ENCODE measurements around the gene CRIP1. TPM values are rescaled to one million over a fixed set of nuclear protein-coding genes. Genes with fewer than 3 reads are reported as not detected.
A peak's percentile ranks its signal among the peaks of the same experiment; 100 is the strongest.

Gene CRIP1
- total and polyA plus RNA-seq, 2 experiments from 2014 or later: 0.80 to 8.4 TPM

- Histone ChIP-seq H3F3A (replicated peaks; ENCODE audit: low read depth) (0 out of 2 replicates have a peak, but pooled peaks cover 4% of the 10 kb centered on the region), H3K4me1 (ENCODE audit: insufficient read depth) (peaks cover 17% of the 10 kb centered on the region; the same call in 1 of the 2 replicates), H3K36me3 (ENCODE audit: insufficient read depth) (no peaks in the 10 kb centered on the region), H3K9me2 (ENCODE audit: insufficient read depth) (no peaks in the 10 kb centered on the region), H3K79me2 (replicated peaks; ENCODE audit: insufficient read depth) (no peaks in the 10 kb centered on the region), H3K27me3 (ENCODE audit: insufficient read depth) (peaks cover 93% of the 10 kb centered on the region), H3K27ac (ENCODE audit: low read depth) (no peak overlapping the region), H3K4me3 (peak overlapping the region; percentile 51; the same call in 1 of the 2 replicates), H2AFZ (no peak overlapping the region), H4K20me1 (replicated peaks; ENCODE audit: insufficient read depth) (no peaks in the 10 kb centered on the region), H3K4me2 (peak overlapping the region; percentile 55; the same call in 1 of the 2 replicates)
- Mint-ChIP-seq H3K4me3 (no peak overlapping the region; the same call in 2 of the 3 replicates), H3K27ac (no peak overlapping the region), H3K27me3 (ENCODE audit: insufficient read depth, low read depth, poor library complexity) (peaks cover 71% of the 10 kb centered on the region), H3K4me1 (peaks cover 20% of the 10 kb centered on the region; the same call in 2 of the 3 replicates), H3K9me3 (no peaks in the 10 kb centered on the region), H3K36me3 (ENCODE audit: low read depth) (no peaks in the 10 kb centered on the region)
- DNase-seq (ENCODE audit: low spot score): no peak
- TF ChIP-seq STAT1 (IDR thresholded peaks at IDR 0.05; ENCODE audit: unreplicated experiment) (no peak), EZH2phosphoT487 (IDR thresholded peaks at IDR 0.05; ENCODE audit: unreplicated experiment) (no peak), ETS1 (IDR thresholded peaks at IDR 0.05) (no peak), CREB1 (CRISPR knock-in tag; IDR thresholded peaks at IDR 0.05; ENCODE audit: low read depth) (no peak), EZH2 (IDR thresholded peaks at IDR 0.05; ENCODE audit: low read depth, unreplicated experiment) (peak; percentile 39)
- TF ChIP-seq, protein P1, sequence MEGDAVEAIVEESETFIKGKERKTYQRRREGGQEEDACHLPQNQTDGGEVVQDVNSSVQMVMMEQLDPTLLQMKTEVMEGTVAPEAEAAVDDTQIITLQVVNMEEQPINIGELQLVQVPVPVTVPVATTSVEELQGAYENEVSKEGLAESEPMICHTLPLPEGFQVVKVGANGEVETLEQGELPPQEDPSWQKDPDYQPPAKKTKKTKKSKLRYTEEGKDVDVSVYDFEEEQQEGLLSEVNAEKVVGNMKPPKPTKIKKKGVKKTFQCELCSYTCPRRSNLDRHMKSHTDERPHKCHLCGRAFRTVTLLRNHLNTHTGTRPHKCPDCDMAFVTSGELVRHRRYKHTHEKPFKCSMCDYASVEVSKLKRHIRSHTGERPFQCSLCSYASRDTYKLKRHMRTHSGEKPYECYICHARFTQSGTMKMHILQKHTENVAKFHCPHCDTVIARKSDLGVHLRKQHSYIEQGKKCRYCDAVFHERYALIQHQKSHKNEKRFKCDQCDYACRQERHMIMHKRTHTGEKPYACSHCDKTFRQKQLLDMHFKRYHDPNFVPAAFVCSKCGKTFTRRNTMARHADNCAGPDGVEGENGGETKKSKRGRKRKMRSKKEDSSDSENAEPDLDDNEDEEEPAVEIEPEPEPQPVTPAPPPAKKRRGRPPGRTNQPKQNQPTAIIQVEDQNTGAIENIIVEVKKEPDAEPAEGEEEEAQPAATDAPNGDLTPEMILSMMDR (conservative IDR thresholded peaks at IDR 0.05; ENCODE audit: low read depth in 2 of 2): no peak
- TF ChIP-seq, protein P2, sequence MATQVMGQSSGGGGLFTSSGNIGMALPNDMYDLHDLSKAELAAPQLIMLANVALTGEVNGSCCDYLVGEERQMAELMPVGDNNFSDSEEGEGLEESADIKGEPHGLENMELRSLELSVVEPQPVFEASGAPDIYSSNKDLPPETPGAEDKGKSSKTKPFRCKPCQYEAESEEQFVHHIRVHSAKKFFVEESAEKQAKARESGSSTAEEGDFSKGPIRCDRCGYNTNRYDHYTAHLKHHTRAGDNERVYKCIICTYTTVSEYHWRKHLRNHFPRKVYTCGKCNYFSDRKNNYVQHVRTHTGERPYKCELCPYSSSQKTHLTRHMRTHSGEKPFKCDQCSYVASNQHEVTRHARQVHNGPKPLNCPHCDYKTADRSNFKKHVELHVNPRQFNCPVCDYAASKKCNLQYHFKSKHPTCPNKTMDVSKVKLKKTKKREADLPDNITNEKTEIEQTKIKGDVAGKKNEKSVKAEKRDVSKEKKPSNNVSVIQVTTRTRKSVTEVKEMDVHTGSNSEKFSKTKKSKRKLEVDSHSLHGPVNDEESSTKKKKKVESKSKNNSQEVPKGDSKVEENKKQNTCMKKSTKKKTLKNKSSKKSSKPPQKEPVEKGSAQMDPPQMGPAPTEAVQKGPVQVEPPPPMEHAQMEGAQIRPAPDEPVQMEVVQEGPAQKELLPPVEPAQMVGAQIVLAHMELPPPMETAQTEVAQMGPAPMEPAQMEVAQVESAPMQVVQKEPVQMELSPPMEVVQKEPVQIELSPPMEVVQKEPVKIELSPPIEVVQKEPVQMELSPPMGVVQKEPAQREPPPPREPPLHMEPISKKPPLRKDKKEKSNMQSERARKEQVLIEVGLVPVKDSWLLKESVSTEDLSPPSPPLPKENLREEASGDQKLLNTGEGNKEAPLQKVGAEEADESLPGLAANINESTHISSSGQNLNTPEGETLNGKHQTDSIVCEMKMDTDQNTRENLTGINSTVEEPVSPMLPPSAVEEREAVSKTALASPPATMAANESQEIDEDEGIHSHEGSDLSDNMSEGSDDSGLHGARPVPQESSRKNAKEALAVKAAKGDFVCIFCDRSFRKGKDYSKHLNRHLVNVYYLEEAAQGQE (IDR thresholded peaks at IDR 0.05; ENCODE audit: unreplicated experiment): no peak
- ATAC-seq: no peak
Measured at GRCh38 chr14:105480199-105480746, 6.4 kb upstream of the CRIP1 start.

All from GM23338 (cell line).